NCI-H2196 (cell line): ENCODE results near the gene BTG2.

Experiments
- DNase-seq: peaks from one replicate; lab custom pipeline; 2025; ENCODE audit not compliant: unreplicated experiment; lab: John Stamatoyannopoulos, UW

The BTG2 gene

DNA sequence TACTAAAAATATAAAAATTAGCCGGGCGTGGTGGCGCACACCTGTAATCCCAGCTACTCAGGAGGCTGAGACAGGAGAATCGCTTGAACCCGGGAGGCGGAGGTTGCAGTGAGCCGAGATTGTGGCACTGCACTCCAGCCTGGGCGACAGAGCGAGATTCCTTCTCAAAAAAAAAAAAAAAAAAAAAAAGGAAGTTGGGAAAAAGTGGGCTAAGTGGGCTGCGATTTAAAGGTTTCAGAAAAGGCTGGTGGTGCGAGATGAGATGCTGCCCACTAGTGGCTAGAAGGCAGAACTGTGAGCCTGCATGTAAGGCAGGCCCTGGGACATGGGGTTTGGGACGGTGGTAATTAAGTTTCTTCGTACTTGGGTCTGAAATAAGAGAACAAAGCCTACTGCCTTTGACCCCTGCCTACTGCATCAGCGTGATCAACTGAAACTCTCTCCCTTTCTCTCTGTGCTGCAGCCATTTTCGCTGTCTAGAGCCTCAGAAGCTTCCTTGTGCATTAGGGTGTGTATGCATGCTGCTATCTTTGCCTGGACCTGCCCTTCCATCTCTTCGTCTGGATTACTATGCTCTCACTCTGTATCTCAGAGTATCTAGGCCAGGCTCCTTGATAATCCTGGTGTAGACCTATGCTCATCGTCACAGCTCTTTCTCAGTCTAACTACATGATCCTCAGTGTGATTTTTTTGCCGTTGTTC, 33.2 kb downstream of the BTG2 start:
- peak; percentile 46 for DNase-seq

DNA sequence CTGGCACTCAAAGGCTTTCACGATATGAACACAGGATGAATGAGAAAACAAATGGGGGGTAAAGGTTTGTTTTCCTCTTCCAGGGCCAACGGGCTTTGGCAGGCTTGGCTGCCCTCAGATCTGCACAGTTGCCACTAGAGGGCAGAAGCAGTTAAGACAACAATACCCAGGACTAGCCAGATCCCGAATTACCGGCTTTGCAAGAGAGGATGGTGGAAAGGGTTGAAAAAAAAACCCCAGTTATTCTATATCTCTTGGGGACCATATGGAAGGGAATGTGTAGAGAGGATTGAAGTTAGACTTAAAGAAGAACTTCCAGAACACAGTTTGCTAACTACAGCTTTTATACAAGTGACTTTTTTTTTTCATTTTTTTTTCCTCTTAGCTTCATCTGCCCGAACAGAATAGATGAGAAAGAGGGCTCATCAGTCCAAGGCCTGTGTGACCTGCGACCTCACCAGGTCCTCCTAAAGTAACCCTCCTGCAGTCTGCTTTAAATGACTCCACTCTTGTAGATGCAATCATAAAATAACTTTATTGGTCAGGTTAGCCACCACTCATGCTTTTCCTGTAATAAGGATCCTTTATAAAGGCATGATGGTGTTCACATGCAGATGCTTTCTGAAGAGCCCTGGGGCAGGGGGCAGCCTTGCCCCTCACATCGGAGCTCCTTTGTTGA, 34.9 kb downstream of the BTG2 start:
- peak; percentile 83 for DNase-seq

DNA sequence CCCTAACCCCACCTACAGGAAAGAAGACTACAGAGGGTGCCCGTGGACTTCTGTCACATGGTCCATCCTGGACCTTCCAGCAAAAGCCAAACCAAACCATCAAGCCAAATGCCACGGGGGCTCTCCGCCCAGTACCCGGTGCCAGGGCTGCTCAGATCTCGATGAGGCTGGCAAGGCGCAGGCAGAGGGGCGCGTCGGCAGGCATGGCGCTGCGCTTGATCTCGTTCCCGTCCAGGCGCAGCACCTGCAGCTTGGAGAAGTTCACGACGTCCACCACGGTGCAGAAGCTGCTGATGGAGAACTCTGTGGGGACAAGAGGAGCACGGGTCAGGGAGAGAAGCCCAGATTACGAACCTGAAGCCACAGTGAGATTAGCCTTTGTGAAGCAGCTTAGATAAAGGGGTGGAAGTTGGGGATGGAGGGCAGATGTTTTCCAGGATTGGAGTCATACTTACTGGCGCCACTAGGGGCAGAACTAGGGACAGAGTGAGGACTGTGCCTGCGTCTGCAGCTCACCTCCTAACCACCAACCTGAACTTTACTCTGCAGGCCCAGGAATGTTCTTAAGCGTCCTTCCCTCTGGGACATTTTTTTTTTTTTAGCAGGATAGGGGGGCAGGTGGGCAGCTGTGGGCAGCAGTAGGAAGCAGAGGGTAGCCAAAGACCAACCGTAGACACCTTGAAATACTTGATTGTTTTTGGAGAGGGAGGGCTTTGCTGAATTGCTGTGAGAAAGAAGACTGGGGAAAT, 37.0 kb downstream of the BTG2 start:
- DNase-seq: peak; percentile 54

DNA sequence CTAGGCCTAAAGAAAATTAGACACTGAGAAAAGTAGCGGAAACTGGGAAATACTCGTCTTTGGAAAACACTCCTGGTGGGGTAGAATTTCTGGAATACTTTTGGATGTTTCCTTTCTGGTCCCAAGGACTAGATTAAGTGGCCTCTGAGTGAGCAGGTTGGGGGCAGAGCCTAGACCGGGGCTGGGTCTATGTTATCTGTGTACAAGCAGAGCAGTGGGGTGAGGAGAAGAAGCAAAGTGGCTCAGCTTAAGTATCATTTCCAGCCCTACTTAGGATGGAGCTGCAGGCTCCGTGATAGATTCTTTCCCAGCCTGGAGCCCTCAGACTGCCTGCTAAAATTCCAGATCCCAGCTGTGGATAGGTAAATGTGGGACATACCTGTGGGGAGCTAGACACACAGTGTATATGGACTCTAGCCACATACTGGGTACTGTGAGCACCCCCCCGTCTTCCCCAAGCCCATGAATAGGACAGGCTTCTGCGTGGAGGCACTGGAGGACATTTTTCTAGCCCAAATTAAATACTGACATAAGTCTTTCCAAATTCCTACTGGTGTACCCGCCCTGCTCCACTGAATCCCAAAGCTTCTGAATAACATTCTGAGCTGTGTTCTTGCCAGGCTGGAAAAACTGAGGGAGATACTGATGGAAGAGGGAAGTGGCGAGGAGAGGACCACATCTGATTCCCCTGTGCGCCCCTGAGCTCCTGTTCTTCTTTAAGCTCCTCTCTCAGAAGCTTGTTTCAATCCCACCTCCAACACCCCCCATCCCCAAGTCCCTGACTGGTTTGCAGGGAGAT, 38.8 kb downstream of the BTG2 start:
- no peak for DNase-seq

DNA sequence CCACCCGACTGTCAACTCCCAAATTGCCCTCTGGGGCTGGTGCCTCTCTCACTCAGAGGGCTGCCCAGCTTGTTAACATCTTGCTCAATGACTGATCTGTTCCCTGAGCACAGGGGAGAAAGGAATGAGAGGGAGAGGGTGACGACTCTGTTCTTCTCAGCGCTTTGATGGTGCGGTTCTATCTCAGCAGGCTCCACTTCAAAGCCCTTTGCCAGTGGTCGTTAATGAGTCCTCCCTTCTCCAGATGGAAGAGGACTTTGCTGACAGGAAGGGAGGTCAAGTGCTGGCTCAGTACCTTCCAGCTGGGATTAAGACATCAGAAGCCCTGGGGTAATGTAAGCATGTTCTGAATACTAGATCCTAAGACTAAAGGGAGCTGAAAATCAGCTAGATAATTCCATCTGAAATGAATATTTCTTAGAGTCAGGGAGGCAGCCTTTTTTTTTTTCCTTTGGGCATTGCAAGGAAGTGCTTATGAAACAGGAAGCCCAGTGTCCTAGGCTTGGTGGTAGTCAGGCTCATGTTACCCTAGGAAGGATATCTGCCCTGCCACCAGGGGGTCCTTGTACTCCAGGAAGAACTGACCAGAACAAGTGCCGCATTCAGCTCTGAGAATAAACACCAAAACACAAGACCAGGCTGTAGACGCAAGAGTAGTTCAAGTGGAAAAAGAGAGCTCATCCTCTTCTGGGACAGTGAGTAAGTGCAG, 40.9 kb downstream of the BTG2 start:
- no peak for DNase-seq

DNA sequence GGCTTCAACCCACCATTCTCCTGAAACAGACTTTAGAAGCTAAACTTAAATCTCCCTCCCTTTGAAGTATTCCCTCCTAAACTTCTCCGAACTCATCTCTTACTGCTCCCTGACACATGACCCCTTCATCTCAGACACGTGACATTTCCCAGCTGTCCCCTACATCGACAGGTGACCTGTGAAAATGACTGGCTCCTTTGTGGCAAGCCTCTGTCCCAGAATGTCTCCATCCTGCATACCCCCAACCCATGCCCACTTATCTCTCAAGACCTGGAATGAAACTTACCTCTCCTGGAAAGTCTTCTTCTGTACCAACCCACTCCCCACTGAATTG, 41.4 kb downstream of the BTG2 start:
- no peak for DNase-seq

DNA sequence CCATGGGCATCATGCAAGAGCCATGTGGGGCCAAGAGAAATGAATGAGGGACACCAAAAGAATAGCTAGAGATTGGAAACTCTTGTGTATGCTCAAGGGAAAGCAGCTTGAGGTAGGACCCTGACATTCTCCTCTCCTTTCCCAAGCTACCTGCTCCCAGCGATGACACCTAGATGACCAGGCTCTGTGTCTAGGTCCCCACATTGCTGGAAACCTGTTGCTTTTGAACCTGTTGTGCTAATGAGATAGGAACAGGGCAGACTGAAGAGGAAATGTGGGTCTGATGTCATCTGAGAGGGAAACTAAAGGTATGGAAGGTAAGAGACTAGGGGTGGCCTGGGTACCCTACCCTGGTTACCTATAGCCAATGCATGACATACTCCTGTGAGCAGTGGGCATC, 43.8 kb downstream of the BTG2 start:
- no peak for DNase-seq

DNA sequence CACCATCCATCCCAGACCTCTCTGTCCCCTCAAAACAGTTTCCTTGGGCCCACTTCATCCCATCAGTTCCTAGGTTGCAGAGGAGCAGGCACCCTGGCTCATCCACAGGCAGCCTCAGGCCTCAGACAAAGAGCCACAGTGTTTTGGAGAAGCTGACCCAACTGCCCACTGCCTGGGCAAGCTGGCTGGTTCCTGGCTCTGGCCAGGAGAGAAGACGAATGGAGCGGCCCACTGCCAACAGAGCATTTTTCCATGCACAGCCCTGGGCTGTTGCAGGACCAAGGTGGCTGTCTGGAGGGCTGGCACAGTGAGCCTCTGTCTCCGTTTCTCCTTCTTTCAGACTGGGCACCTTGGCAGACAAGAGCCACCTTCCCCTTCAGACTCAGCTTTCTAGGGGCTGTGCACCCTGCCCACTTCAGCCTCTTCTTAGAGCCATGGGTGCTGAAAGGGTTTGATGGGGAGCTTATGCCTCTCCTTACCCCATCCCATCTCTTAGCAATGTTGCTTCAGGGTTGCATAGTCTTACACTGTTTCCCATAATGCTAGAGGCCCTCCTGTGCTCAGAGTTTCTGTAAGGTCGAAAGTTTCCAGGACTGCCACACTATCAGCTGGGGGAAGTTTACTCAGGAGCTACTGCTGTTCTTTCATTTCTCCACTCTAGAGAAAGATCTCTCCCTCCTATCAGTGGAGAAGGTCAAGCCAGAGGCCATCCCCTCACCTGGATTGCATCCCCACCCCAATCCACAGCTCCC, 44.6 kb downstream of the BTG2 start:
- no peak for DNase-seq

DNA sequence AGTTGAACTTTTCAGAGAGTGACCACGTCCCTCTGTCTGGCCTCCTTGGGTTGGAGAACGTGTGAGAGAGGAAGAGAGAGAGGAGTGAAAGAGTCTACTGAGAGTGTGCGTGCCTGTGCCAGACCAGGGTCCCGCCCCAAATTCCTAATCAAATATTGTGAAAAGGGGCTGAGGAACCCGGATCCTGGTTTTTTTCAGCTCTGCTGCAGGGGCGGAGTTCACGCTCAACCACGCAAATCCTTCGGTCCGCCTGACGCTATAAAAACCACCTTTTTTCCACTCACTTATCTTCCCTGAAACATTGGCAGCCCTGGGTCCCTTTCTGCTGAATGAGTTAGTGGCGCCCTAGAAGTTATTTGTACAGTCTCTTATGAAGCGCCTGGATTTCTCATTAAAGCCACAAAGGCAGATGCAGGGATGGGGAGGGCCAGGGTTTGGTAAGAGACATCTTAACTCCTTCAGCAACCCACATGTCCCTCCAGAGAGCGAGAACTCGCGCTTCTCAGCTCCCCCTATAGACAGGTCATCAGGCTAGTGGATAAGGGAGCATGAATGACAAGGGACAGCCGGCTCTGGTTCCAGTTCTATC, 45.8 kb downstream of the BTG2 start, which contains the start of gene FMOD:
FMOD (minus strand) TSS at position 86 of the 589 bp plus-strand sequence. CDS start 2,852 bp downstream, outside the sequence.
- no peak for DNase-seq

DNA sequence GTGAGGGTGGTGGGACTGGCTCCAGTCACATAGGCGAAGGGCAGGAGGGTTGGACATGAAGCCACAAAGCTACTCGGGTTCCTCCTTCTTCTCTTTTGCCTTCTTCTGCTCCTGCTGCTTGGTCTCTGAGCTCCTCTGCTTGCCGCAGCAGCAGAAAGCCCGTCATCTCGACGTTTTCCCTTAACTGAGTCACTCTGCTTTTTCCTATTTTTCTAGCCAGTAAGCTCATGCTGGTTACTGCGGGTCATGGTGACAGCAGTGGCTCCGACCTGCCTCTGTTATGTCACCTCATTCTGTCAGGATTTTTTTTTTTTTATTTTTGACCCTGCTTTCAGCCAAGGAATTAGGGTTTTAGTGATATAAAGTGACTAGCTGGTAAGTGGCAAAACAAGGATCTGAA, 48.2 kb downstream of the BTG2 start:
- no peak for DNase-seq

DNA sequence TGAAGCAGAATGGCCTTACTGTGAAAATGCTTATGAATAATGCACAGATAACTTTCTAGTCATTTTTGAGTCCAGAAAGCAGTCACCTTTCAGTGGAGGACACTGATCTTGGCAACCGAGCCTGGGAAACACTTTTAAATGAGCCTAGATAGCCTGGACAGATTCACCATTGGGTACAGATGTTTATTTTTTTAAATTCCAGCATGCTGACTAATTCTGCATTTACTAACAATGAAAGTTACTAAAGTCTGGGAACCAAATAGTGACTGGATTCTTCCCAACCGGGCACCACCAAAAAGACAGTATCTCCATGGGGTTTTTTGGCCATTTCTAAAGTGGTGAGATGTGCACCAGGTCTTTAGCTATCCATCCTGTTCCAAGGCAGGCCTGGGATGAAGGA, 48.9 kb downstream of the BTG2 start:
- DNase-seq: no peak

DNA sequence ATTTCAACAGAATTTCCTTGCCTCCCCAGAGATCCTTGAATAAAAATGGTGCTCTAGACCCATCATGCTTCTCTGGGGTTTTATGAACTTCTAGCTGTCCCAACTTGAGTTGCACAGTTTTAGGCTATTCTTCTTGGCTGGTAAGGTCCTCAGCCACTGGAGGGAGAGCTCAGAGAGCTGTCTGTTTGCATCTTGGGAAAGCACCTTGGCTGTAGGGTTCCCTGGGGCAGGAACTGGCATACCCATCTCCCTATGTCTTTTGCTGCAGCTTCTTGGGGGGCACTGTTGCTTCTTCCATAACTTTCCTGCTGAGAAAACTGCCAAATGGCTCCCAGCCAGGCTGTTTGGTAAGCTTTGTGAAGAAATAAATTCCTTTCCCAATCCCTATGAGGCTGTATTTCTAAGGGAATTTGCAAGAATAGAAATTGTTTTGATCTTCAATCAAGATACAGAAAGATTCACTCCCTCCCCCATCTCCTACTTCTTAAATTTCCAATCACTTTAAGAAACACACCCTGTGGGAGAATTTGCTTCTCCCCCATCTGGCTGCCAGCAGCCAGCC, 53.8 kb downstream of the BTG2 start:
- no peak for DNase-seq
